ENCODE results near the gene PRKN.

- no peak for TF ChIP-seq ZNF24 (tag by site-specific recombination; IDR thresholded peaks at IDR 0.05)
- TF ChIP-seq CTCF (tag by site-specific recombination; IDR thresholded peaks at IDR 0.05) = no peak
- TF ChIP-seq ZBTB20 (tag by site-specific recombination; IDR thresholded peaks at IDR 0.05) = no peak
Measured at GRCh38 chr6:161561908-161562307, 1165.7 kb downstream of the PRKN start.
